22Rv1 (cell line): ENCODE results near the gene FNDC3A.

Experiments used
- CTCF ChIP-seq: fragments of 450-650 bp; IDR thresholded peaks from 2 replicates; pipeline ENCODE4 v1.5.1; 2017; ENCODE audit warnings: mild to moderate bottlenecking
- ZFX ChIP-seq: fragments of 450-650 bp; IDR thresholded peaks from 2 replicates; pipeline ENCODE4 v1.6.1; 2017; ENCODE audit warnings: antibody characterized with exemption, borderline replicate concordance

GRCh38 chr13:49241296-49241695, 265.6 kb downstream of the FNDC3A start:
- TF ChIP-seq ZFX: no peak
- TF ChIP-seq CTCF: no peak
